ENCODE data around the gene ZNF423.

The ZNF423 gene

DNA sequence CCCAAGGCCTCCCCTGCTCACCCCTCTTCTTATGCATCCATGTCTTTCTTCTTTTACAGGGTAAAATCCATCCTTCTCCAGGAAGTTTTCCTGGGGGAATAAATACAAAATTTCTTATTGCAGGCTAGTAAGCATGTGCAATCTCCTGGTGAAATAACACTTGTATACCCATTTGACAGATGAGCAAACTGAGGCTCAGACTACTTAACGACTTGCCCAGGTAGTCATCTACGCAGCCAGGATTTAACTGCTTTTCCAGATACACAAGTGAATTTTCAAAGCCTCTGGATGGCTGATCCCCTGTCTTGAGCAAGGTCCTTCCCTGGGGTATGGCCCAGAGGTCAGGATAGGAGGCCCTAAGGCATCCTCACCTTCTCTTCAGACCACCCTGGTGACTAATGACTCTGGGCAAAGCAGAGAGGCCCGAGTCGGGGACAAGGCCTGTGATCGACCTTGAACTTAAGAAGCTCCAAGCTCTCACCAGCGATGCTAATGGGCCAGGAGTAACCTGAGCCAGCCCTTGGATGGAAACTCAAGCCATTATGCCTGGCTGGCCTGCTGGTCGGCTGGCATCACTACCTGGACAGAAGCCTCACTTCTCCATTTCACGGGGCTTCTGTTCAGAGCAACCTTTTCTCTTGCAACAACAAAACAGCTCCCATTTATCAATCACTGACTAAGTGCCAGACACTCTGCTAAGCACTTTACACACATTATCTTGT, 33.1 kb downstream of the ZNF423 start:
- DNase-seq: no peak

DNA sequence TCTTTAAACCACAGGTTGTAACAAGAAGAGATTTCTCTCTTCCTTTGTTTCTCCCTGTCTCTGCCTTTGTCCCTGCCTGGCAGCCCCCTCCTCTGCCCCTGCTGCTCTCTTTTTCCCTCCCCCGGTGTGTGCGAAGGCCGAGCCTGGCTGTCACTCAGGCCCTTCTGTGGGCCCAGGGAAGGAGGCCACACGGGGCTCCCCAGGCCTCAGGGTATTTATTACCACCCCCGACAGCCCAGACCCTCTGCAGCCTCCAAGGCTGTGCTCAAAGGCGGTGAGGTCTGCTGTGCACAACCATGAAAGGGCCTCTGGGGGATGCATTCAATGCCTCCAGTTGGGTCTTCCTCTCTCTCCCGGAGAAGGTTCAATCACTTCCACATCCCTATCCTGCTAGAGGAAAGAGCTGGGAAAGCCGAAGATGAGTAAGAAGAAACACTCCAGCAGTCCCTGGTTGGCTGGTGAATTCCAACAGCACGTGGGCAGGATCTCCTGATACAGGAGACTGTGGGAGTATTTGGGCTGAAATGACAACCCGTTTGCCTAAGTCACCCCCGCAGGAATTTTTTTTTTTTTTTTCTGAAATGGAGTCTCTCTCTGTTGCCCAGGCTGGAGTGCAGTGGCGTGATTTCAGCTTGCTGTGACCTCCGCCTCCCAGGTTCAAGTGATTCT, 34.2 kb downstream of the ZNF423 start:
- DNase-seq: no peak

DNA sequence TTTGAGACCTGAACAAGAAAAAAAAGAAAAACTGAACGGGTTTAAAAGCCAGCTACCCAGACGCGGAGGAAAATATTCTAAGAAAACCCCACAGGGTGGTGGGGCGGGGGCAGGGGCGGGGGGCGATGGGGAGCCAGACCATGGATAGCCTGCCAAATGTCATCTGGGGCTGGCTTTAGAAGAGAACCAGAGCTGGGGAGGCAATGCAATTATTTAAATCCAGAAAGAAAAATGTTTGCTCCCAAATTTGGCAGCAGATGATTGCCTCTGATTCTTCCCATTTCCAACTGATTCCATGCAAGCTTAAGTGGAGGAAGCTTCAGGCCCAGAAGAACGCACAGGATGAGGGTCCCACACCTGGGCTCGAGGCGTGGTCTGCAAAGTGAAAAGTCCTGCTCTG, 34.8 kb downstream of the ZNF423 start:
- DNase-seq: no peak

DNA sequence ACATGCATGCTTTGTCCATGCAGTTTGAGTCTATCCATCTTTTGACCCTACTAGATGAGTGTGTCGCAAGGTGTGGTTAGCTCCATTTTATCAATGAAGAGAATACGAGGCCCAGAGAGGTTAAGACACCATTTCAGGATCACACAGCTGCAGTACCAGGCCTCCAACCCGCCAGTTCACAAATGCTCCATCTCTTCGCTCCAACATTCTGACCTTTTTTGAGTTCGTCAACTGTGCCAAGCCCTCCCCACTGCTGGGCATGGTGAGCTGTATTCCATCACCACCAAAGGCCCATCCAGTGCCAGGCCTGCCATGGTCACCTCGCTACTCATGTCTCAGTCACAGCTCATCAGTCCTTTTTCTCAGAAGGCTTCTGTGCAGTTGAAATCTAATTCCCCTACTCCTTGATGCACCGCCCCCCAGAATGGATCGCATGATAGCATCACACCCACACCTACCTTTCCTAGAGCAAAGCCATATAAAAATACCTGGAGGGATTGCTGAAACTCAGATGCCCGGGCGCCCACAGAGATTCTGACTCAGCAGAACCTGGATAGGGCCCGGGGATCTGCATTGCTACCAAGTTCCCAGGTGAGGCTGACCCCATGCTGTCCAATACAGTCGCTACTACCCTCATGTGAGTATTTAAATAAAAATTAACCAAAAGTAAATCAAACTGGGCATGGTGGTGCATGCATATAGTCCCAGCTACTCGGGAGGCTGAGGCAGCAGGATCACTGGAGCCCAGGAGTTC, 38.0 kb downstream of the ZNF423 start:
- no peak for DNase-seq

DNA sequence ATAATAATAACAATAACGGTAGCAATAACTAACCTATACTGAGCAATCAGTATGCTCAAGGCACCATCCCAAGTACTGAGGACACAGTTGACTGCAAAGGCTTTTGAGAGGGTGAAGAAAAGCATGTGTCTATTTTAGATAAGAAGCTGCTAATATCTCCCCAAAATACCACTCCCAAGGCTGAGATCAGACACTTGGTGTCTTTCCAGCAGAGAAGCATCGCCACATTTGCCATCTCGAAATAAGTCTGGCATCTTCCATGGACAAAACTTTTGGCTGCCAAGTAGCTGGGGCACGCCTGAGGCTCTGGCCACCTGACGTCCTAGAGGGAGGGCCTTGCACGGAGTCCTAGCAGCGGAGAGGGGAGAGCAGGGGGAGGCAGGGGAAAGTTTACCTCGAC, 39.0 kb downstream of the ZNF423 start:
- DNase-seq: no peak

DNA sequence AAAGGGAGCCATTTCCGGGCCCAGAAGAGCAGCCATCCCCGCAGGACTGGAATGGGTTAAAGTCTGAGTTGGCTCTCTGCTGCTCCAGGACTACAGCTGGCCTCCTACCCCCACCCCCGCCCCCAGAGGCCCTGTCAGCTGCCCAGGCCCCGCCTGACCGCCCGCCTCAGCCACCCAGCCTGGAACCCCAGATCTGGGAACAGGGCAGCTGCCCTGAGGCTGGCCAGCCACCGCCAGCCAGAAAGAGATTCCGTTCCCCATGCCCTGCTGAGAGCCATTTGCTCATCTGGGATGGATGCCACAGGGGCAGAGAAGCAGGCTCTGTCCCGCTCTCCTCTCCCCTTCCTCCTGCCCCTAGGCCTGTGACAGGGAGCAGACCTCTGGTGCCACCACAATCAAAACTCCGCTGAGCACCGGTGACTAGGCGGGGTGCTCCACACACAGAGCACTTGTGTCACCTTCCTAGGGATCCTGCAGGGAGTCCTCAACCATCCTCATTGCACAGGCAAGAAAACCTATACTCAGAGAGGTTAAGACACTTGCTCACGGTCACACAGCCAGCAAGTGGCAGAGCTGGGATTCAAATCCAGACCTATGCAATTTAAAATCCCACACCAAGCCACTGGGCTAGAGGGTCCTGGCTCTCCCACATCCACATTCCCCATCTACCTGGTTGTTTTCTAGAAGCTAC, 44.1 kb downstream of the ZNF423 start:
- no peak for DNase-seq

DNA sequence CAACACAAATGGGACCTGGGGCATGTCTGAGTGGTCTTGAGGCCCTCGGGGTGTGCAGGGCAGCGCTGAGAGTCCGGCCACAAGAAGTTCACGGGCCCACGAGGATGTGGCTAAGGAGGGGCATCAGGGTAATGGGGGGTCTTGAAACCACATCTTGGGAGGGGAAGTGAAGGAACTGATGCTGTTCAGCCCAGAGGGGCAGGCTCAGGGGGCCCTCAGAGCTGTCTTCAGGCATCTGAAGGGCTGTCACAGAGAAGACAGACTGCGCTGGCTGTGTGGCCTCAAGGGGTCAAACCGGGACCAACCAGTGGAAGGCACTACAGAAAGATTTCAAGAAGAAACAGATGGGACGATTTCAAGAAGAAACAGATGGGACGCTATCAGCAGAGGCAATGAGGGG, 45.1 kb downstream of the ZNF423 start:
- no peak for DNase-seq

DNA sequence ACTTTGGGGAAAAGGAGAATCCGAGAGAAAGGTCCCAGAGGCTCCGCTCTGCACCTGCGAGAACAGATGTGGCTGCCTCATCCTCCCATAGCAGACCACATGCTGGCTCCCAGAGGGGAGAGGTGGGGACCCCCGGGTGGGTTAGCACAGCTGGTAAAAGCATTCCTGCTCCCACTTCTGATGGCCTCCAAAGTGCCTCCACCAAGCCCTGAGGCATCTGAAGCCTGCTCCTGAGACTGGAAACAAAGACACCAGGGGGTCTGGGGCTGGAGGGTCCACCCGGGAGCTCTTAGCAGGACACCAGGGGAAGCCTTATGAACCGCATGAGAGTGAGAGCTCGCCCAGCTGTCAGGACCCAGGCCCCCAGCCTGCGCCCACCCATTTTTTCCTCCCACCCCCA, 46.4 kb downstream of the ZNF423 start:
- DNase-seq: no peak

DNA sequence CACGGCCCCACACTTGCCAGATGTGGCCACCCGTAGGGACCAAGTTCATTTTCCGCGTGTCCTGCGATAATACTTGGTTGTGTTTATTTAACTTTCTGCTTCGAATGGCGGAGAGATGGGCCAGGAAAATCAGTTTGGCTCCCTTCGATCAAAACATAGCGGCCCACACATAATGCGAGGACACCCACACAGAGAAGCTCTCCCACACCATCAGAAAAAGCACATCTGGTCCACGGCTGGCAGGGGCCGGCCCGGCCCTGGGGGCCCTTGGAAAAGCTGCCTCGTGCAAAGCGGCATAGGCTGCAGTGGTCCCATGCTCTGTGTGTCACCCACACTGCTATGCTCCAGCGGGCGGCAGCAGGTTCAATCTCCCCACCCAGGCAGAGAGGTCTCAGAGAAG, 46.9 kb downstream of the ZNF423 start:
- DNase-seq: no peak

DNA sequence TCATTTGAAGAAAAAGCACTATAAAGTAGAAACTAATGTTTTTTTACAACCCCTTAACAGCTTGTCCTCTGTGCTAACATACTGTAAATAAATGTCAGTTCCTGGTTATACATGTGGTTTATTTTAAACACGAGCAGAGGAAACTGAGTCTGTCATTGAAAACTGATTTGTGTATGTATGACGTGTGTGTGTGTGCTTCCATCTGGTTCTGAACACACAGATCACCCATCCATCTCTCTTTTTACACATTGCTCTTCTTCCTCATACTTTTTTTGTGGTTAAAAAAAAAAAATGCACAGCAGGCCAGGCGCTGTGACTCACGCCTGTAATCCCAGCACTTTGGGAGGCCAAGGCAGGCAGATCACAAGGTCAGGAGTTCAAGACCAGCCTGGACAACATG, 49.5 kb downstream of the ZNF423 start:
- DNase-seq: no peak

DNA sequence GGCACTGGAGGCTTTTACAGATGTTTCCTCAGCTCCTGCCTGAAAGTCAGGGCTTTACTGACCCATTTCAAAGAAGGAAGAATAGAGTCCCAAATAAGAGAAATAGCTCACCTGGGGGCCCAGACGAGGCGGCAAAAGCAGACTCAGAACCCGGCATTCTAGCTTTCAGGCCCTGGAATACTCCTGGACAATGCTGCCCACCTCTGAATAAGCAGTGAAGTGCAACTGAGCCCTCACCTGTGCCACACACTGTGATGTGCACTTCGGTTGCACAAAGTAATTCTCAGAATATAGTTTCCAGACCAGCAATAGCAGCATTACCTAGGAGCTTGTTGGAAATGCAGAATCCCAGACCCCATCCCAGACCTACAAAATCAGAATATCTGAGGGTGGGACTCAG, 54.6 kb downstream of the ZNF423 start:
- no peak for DNase-seq

DNA sequence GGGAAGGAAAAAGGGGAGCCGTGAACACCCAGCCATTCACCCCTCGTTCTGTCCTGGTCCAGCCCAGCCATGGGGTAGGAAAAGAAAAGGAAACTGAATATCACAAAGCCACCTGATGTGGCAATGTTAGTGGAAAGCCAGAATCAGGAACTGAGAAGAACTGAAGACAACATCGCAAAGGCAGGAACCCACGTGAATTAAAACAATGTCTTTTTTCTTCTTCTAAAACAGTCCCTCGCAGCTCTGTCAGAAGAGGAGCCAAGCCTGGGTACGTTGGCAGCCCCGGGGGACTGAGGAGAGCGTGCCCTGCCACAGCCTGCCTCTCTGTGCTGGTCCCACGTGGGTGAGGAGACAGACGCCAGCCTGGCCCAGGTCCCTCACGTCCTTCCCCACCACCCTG, 55.0 kb downstream of the ZNF423 start:
- DNase-seq: no peak

DNA sequence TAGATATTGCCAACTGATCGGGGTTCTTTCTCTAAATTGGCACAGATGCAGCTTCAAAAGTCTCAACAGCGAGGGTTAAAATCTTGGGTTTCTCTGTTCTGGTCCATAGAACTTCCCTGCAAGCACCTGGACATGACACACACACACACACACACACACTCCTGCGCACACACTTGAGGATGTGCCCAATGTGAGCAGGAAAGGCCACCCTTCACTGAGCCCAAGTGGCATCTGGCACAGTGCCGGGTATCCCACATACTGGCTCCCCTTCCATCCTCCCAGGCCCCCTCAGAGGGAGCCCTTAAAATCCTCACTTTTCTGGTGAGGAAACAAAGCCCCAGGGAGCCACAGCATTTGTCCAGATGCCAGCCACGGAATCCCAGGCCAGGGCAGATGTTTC, 55.5 kb downstream of the ZNF423 start:
- DNase-seq: no peak

DNA sequence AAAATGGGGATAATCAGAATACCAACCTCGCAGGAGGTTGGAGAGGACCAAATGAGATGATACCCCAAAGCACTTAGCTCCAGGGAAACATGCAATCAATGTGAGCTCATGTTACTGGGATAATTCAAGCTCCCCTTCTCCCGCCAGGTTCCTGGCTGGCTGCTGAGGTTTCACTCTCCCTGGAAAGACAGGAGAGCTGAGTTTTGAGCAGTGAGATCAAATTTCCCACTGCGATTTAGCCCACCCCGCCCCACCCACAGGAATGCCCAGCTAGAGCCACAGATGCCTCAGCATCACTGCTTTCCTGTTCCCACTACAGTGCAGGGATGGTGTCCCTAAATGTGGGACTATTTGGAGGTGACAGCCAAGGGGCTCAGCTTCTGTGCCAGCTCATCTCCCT, 56.7 kb downstream of the ZNF423 start:
- DNase-seq: no peak

DNA sequence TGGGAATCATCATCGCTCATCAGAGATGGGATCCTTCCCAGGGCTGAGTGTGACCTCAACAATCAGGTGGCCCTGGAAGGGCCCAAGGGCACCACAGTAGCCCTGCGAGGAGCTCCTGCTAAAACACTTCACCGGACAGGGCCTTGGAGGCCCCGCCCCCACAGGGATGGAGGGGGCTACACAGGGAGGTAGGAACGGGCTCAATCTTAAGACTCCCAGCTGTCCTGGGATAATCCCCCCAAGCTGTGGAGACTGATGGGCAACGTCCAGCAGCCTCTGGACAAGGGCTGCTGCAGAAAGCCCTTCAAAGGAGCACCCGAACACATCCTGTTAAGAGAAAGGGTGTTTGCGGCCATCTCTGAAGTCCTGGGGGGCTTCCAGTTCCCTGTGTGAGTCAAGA, 60.4 kb downstream of the ZNF423 start:
- no peak for DNase-seq

DNA sequence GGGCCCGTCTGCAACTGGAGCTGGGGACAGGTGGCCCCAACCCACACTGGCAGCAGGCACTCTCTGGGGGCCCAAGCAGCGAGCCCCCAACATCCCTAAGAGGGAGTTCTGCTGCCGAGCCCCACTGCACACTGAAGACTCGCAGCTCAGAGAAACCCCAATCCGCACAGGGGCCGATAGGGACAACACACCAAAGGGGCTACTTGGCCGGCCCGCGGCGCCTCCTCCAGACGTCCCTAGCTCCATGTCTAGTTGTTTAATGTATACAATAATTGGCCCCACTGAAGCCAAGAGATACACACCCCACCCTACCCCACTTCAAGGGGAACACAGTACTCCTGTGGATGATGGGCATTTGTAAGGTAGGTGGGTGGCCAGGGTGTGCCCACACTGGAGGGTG, 62.7 kb downstream of the ZNF423 start:
- DNase-seq: no peak

DNA sequence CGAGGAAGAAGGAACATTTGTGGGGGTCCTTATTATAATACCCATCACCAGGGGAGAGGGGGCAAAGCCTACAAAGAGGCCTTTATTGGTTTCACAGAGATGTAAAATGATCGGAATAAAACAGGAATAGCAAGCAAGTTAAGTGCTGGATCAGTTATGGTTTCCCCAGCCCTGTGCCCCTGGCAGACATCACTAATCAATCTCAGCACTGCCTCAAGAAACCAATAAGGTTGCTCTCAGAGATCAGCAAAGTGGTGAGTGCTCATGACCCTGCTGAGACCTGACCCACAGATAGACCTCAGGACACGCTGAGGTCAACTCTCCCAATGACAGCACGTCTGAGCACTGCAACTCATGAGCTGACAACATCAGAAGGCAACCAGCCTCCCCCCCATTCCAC, 66.3 kb downstream of the ZNF423 start:
- no peak for DNase-seq

DNA sequence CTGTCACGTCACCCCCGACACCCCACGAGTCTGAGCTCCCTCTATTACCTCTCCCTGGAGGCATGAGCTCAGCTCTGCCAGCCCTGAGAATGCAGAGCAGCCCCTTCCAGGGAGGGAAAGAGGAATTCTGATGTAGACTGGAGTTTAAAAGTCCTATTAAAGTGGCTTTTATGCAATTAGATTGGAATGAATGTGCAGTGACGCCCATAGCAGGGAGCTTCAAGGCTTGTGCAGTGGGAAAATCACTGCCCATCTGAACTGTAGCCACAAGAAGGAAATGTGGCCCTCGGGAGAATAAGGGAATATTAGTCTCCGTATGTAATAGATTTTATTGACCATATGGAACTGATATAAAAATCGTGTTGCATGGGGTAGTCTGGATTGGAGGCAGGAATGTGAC, 66.9 kb downstream of the ZNF423 start:
- no peak for DNase-seq

DNA sequence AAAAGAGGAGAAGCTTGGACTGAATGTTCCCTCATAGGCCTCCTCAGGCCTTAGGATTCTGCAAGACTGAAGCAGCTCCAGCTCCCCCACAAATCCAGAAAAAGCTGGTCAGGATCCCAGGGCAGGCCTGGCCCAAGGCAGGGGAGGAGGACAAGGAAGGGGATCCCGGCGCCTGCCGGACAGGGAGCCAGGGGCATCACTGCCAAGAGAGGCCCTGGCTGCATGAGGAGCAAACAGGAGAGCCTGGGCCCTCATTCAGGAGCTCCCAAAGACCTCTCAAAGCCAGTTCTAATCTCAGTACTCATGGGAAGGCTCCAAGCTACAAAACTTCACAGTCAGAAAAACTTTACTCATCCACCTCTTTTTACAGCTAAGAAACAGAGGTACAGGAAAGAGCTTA, 67.3 kb downstream of the ZNF423 start:
- no peak for DNase-seq

DNA sequence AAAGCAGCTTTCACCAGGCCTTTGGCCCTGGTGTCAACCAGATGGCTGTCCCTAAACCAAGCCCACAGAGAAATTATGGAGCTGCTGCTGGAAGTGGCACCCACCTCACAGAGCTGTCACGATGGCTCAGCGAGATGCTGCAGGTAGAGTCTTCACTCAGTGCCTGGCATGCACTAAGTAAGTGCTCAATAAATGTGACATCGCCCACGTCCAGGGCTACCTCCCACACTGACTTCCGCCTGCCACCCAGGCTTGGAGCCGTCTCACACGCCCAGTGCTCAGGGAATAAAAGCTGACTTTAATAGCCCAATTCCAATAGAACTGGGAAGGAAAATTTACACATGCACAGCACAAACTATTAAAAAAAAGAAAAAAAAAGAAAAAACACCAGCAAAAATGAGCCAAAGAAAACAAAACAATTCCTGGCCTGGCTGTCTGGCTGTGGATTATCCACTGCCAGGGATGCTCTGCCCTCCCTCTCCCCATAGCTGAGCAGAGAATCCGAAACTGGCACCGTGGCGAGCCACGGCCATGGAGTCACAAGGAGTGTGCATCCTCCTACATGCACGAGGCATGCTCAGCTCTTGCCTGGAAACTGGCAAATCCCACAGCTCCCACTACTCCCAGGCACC, 68.9 kb downstream of the ZNF423 start:
- no peak for DNase-seq

DNA sequence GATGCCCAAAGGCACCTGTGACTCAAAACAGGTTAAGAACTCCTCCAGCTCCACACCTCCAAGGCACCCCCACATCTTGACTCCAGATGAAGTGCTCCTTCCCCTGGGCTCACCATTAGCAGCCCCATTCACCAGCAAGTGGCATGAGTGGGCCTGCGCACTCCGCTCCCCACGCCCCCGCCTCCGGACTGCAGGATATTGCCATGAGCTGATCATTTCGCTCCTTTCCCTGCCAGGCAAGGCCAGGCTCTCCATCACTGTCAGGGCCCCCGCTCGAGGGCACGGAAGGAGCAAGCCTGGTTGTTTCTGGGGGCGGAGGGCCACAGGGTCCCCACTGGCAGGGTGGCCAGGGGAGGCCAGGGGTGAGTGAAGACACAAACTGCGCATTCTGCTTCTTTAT, 69.9 kb downstream of the ZNF423 start:
- DNase-seq: no peak

DNA sequence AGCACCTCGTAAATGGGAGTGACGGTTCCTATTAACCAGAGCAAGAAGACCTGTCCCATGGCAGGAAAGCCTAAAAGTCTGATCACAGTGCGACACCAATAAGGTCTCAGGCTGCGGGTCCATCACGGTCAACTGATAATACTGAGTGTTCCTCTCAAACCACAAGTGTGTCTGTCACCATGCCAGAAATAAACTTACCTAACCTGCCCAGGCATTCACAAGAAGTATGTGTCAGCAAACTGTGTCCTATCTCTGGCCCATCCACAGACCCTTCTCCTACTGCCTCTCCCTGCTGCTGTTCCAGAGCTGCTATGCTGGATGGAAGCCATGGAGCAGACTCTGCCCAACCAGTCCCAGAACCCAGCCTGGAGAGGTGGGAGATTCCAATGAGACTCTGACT, 73.5 kb downstream of the ZNF423 start:
- no peak for DNase-seq

DNA sequence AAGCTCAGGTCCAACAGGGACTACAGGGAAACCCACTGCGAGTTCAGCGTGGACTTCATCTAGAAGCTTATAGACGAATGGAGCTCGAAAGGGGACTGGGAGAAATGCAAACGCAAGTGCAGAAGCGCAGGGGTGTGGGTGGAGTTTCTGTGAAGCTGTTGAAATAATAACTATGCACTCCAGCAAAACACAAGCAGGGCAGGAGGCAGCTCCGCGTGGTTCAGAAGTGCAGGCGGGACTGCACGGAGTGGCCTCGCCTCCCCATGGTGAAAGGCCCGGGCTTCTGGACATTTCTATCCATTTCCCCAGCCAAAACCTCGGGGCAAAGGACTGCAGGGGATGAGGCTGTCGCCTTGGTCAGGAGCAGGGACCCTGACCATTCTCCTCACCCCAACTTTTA, 74.5 kb downstream of the ZNF423 start:
- no peak for DNase-seq

All from SW 1271 (cell line).